Gastroesophageal sphincter (tissue), 4 donors: Measurements from ENCODE around the gene ZBTB47. TPM values are rescaled to one million over a fixed set of nuclear protein-coding genes. Genes with fewer than 3 reads are reported as not detected.

Experiments
- ATAC-seq: fragments of 150-250 bp; one replicate; pipeline ENCODE4 v1.9.1; 2016; ENCODE audit warnings: mild to moderate bottlenecking, moderate library complexity
- H3K27ac ChIP-seq, 4 donors: fragments of 200-600 bp; sonication (generic) in 3 of 4; 1 replicate in 3 of 4; 2 replicates in 1 of 4; pipeline ENCODE4 v1.5.1; 2016 to 2019
- H3K27me3 ChIP-seq: fragments of 200-600 bp; sonication (generic); one replicate; pipeline ENCODE4 v1.5.1; 2019
- H3K36me3 ChIP-seq, 2 donors: fragments of 200-600 bp; sonication (generic); one replicate each; pipeline ENCODE4 v1.5.1; 2019; ENCODE audit warnings: control low read depth in 1 of 2
- H3K4me1 ChIP-seq, 3 donors: fragments of 200-600 bp; sonication (generic); 1 replicate in 2 of 3; 2 replicates in 1 of 3; pipeline ENCODE4 v1.5.1; 2016 to 2019; ENCODE audit warnings: control low read depth in 2 of 3
- H3K4me3 ChIP-seq, 2 donors: fragments of 200-600 bp; sonication (generic); one replicate each; pipeline ENCODE4 v1.5.1; 2019; ENCODE audit warnings: mild to moderate bottlenecking in 1 of 2, moderate library complexity in 1 of 2
- H3K9me3 ChIP-seq, 3 donors: fragments of 200-600 bp; sonication (generic); one replicate each; pipeline ENCODE4 v1.5.1; 2017 to 2019; ENCODE audit warnings: control low read depth in 2 of 3
- EP300 ChIP-seq: sonication (generic); formaldehyde crosslinking; IDR thresholded peaks from one replicate; pipeline ENCODE4 v1.6.1; 2017; ENCODE audit warnings: antibody characterized with exemption, mild to moderate bottlenecking
- POLR2A ChIP-seq, 2 donors: fragments of 450-650 bp; IDR thresholded peaks; one replicate each; pipeline ENCODE4 v1.6.1; 2017; ENCODE audit warnings: antibody characterized with exemption in 2 of 2, mild to moderate bottlenecking in 2 of 2, moderate library complexity in 1 of 2
- POLR2AphosphoS5 ChIP-seq: sonication (generic); formaldehyde crosslinking; IDR thresholded peaks from one replicate; pipeline ENCODE4 v1.6.1; 2017; ENCODE audit warnings: antibody characterized with exemption
- WGBS, 2 donors: methylation state at CpG; one replicate each; pipeline ENCODE4 v1.1.5; 2018; ENCODE audit warnings: low coverage in 1 of 2; 5-methylcytosine and 5-hydroxymethylcytosine counted together
- total RNA-seq, 4 donors: library from RNA; depleted of rRNA; stranded (reverse); fragments of >200 nt; gene quantifications; one replicate each; pipeline ENCODE4 v1.1.0, GENCODE V29; 2016
- TF ChIP-seq, protein P1 (sequence below), 4 experiments: fragments of 200-600 bp in 2 of 4; fragments of 450-650 bp in 2 of 4; sonication (generic) in 1 of 4; IDR thresholded peaks; one replicate each; pipeline ENCODE4 v1.5.1; 2017 to 2019; ENCODE audit warnings: antibody characterized with exemption in 4 of 4, mild to moderate bottlenecking in 2 of 4, moderate library complexity in 2 of 4

ZBTB47 gene
- total RNA-seq, 4 donors from 2014 or later = 86.8 to 152 (median 110) TPM

DNA sequence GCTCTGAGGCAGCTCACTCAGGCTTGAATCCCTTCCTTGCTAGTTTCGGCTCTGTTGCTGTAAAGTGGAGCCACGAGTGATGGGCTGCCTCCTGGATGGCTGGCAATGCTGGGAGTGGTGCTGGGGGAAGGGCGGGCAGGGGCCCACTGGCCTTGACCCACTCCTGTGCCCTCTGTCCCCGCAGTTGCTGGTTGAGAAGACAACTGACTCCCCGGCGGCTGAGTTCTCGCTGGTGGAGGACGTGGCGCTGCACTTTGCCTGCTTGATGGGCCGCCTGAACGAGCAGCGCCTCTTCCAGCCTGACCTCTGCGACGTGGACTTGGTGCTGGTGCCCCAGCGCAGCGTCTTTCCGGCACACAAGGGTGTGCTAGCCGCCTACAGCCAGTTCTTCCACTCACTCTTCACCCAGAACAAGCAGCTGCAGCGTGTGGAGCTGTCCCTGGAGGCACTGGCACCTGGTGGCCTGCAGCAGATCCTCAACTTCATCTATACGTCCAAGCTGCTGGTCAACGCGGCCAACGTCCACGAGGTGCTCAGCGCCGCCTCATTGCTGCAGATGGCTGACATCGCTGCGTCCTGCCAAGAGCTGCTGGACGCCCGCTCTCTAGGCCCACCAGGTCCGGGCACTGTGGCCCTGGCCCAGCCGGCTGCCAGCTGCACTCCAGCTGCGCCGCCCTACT, 4.7 kb downstream of the ZBTB47 start:
- H3K4me1 ChIP-seq = peaks cover 0 to 67% (median 24%) of the 10 kb centered on the region in 3 donors
- no peaks in the 10 kb centered on the region for H3K9me3 ChIP-seq
- 83% methylated on average over 1 of the region's 34 CpGs; no CpG with 5 or more reads in 1 of the 2 donors for WGBS, 2 donors
- no peak overlapping the region for H3K4me3 ChIP-seq
- H3K27ac ChIP-seq = peak overlapping the region in 2 of 4 donors; percentile 44 to 97
- TF ChIP-seq POLR2A (IDR thresholded peaks at IDR 0.05) (no peak), EP300 (no peak), POLR2AphosphoS5 (no peak)
- TF ChIP-seq, protein P1, sequence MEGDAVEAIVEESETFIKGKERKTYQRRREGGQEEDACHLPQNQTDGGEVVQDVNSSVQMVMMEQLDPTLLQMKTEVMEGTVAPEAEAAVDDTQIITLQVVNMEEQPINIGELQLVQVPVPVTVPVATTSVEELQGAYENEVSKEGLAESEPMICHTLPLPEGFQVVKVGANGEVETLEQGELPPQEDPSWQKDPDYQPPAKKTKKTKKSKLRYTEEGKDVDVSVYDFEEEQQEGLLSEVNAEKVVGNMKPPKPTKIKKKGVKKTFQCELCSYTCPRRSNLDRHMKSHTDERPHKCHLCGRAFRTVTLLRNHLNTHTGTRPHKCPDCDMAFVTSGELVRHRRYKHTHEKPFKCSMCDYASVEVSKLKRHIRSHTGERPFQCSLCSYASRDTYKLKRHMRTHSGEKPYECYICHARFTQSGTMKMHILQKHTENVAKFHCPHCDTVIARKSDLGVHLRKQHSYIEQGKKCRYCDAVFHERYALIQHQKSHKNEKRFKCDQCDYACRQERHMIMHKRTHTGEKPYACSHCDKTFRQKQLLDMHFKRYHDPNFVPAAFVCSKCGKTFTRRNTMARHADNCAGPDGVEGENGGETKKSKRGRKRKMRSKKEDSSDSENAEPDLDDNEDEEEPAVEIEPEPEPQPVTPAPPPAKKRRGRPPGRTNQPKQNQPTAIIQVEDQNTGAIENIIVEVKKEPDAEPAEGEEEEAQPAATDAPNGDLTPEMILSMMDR (IDR thresholded peaks at IDR 0.05) = no peak
- H3K27me3 ChIP-seq = no peaks in the 10 kb centered on the region
- ATAC-seq = no peak
- peaks cover 0 to 40% of the 10 kb centered on the region in 2 donors for H3K36me3 ChIP-seq

DNA sequence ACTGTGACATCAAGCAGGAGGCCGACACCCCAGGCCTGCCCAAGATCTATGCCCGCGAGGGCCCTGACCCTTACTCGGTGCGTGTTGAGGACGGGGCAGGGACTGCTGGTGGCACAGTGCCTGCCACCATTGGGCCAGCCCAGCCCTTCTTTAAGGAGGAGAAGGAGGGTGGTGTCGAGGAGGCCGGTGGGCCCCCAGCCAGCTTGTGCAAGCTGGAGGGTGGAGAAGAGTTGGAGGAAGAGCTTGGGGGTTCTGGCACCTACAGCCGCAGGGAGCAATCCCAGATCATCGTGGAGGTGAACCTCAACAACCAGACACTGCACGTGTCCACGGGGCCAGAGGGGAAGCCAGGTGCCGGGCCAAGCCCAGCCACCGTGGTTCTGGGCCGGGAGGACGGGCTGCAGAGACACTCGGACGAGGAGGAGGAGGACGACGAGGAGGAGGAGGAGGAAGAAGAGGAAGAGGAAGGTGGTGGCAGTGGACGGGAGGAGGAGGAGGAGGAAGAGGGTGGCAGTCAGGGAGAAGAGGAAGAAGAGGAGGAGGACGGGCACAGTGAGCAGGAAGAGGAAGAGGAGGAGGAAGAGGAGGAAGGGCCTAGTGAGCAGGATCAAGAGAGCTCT, 5.4 kb downstream of the ZBTB47 start:
- ATAC-seq = no peak
- peaks cover 0 to 40% of the 10 kb centered on the region in 2 donors for H3K36me3 ChIP-seq
- H3K4me1 ChIP-seq = peaks cover 0 to 62% (median 21%) of the 10 kb centered on the region in 3 donors
- no peak overlapping the region for H3K4me3 ChIP-seq
- H3K9me3 ChIP-seq = no peaks in the 10 kb centered on the region
- no peak for TF ChIP-seq POLR2A (IDR thresholded peaks at IDR 0.05)
- peak overlapping the region in 3 of 4 donors; percentile 44 to 57 (median 50) for H3K27ac ChIP-seq
- no peaks in the 10 kb centered on the region for H3K27me3 ChIP-seq
- 55 to 60% methylated on average over 4 to 12 of the region's 22 CpGs for WGBS, 2 donors

DNA sequence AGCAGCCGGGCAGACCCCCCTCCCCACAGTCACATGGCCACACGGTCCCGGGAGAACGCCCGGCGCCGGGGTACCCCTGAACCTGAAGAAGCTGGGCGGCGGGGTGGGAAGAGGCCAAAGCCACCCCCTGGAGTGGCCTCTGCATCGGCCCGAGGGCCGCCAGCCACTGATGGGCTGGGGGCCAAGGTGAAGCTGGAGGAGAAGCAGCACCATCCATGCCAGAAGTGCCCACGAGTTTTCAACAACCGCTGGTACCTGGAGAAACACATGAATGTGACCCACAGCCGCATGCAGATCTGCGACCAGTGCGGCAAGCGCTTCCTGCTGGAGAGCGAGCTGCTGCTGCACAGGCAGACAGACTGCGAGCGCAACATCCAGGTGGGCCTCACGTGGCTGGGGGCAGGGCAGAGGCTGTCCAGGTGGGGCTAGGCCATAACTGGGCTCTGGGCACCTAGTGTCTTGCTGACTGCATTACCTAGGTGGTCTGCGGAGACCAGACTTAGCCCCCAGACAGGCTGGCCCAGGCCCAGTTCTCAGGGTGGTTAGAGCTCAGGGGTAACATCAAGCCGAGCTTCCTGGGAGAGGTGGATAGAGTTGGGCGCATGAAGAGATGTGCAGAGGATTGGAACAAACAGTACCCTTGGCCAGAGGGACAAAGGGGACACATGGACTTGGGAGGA, 6.1 kb downstream of the ZBTB47 start:
- H3K4me1 ChIP-seq = peaks cover 0 to 62% (median 21%) of the 10 kb centered on the region in 3 donors
- TF ChIP-seq POLR2A (IDR thresholded peaks at IDR 0.05) = no peak
- TF ChIP-seq, protein P1 (IDR thresholded peaks at IDR 0.05) = no peak
- ATAC-seq = no peak

DNA sequence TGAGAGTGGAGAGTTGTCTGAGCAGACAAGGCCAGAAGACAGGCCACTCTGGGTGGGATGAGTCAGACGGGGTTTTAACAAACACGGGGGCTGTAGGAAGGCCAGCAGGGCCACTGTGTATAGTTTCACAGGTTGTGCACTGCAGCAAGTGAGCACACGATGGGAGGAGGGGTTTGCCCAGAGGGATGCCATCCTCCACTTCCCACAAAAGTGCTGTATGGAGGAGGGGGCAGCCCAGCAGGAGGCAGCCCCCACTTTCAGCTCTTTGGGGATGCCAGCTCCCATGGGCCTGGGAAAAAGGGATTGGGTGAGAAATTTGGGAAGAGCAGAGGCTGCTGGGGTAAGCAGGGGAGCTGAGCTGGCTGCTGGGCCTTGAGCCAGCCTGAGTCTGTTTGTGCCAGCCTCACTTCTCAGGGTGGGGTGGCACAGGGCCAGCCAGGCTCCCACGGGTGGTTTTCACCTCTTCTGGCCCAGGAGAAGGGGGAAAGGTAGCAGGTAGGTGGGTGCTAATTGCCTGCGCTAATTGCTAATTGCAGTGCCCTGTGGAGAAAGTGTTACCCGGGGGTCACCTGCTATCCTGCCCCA, 6.7 kb downstream of the ZBTB47 start:
- no peak overlapping the region for H3K4me3 ChIP-seq
- H3K36me3 ChIP-seq = peaks cover 0 to 40% of the 10 kb centered on the region in 2 donors
- H3K27me3 ChIP-seq = no peaks in the 10 kb centered on the region
- WGBS, 2 donors = 7% methylated on average over 2 to 4 of the region's 6 CpGs
- H3K9me3 ChIP-seq = no peaks in the 10 kb centered on the region
- H3K27ac ChIP-seq = peak overlapping the region in 3 of 4 donors; percentile 44 to 57 (median 50)
- ATAC-seq = no peak
- TF ChIP-seq POLR2AphosphoS5 (no peak), POLR2A (IDR thresholded peaks at IDR 0.05) (no peak), EP300 (no peak)
- TF ChIP-seq, protein P1 (IDR thresholded peaks at IDR 0.05) = no peak
- H3K4me1 ChIP-seq = peaks cover 0 to 56% (median 18%) of the 10 kb centered on the region in 3 donors

More for the DNA sequence above, 6.1 kb downstream of the ZBTB47 start:
- Histone ChIP-seq H3K27ac (peak overlapping the region in 3 of 4 donors; percentile 44 to 57 (median 50)), H3K4me3 (no peak overlapping the region), H3K36me3 (peaks cover 0 to 40% of the 10 kb centered on the region in 2 donors), H3K9me3 (no peaks in the 10 kb centered on the region), H3K27me3 (no peaks in the 10 kb centered on the region)
- WGBS, 2 donors = 69% methylated on average over 9 of the region's 25 CpGs; no CpG with 5 or more reads in 1 of the 2 donors

DNA sequence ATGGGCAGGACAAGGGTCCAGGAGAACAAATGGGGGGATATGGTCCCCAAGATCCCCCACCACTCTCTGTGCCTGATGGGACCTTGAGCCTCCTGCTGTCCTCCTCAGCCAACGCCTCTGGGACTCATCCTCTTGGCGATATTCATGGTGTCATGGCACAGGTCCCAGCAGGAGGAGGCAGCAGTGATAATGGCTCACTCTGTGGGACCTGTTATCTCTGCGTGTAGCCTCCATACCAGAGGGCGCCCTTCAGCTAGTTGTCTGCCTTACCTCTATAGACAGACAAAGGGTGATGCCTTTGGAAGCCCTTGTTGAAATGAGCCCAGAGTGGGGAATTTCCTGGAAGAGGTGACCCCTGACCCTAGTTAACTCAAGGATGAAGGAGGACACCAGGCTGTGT, 7.4 kb downstream of the ZBTB47 start:
- H3K36me3 ChIP-seq = peaks cover 0 to 40% of the 10 kb centered on the region in 2 donors
- H3K27ac ChIP-seq = peak overlapping the region in 2 of 4 donors; percentile 44 to 57
- TF ChIP-seq, protein P1 (IDR thresholded peaks at IDR 0.05) = no peak
- TF ChIP-seq POLR2A (IDR thresholded peaks at IDR 0.05) (no peak), EP300 (no peak), POLR2AphosphoS5 (no peak)
- ATAC-seq = no peak
- H3K9me3 ChIP-seq = no peaks in the 10 kb centered on the region
- WGBS, 2 donors = 49% methylated on average over 4 of the region's 4 CpGs; no CpG with 5 or more reads in 1 of the 2 donors
- H3K27me3 ChIP-seq = no peaks in the 10 kb centered on the region
- peaks cover 0 to 54% (median 12%) of the 10 kb centered on the region in 3 donors for H3K4me1 ChIP-seq
- no peak overlapping the region for H3K4me3 ChIP-seq
